ENCODE measurements around the gene PLEKHG3. TPM values are rescaled to one million over a fixed set of nuclear protein-coding genes. Genes with fewer than 3 reads are reported as not detected.

The PLEKHG3 gene
- total and polyA plus RNA-seq, 10 of the 15 experiments (the other 5 are each of a cell fraction or from before 2014, with no cell fraction given): 0.03 to 0.73 (median 0.07) TPM; not detected in 5

- Histone ChIP-seq H3K4me2 (ENCODE audit: control insufficient read depth, insufficient read depth) (no peak overlapping the region), H3K4me1 (ENCODE audit: control insufficient read depth, insufficient read depth, low read length) (no peaks in the 10 kb centered on the region), H3K36me3 (ENCODE audit: control insufficient read depth in 2 of 2, insufficient read depth in 2 of 2, low read length in 1 of 2) (no peaks in the 10 kb centered on the region), H2AFZ (ENCODE audit: control insufficient read depth, low read depth, low read length) (no peak overlapping the region), H3K9ac (ENCODE audit: control insufficient read depth, insufficient read depth, low read length) (no peak overlapping the region), H3K79me2 (ENCODE audit: control insufficient read depth, insufficient read depth, low read length) (no peaks in the 10 kb centered on the region), H3K4me3 (no peak overlapping the region), H3K9me3 (replicated peaks; ENCODE audit: control insufficient read depth, insufficient read depth, low read length) (no peaks in the 10 kb centered on the region), H3K27me3 (replicated peaks in 1 of 2; ENCODE audit: control insufficient read depth in 2 of 2, insufficient read depth in 2 of 2, low read length in 1 of 2) (peaks cover 0 to 2% of the 10 kb centered on the region in 2 experiments; a peak in 2 of 4 replicates), H4K20me1 (ENCODE audit: control insufficient read depth, insufficient read depth) (no peaks in the 10 kb centered on the region), H3K27ac (ENCODE audit: control insufficient read depth, insufficient read depth) (no peak overlapping the region)
- FAIRE-seq (no peak), ATAC-seq (no peak), DNase-seq (ENCODE audit: low read depth, low spot score) (no peak)
- no TSS peak for BruUV-seq (replicated peaks)
- in situ Hi-C loops (cut with MboI): no loop called here
- intact Hi-C loops (cut with micrococcal nuclease; ENCODE audit: unreplicated experiment): no loop called here
- ChIA-PET RAD21 (ENCODE audit: unreplicated experiment) (interaction anchor here (1.2 kb wide), 1 partner anchor 21 kb away, joined by 3 read pairs; no protein-coding TSS in a partner anchor), CTCF (no interaction called here), POLR2A (no interaction called here), SMC1A (ENCODE audit: uncharacterized antibody, unreplicated experiment) (interaction anchor here (1.3 to 1.4 kb wide), 2 partner anchors 10 to 13 kb away, joined by 3 to 4 read pairs; no protein-coding TSS in a partner anchor)
- 0% methylated on average over 2 of the region's 2 CpGs for WGBS (ENCODE audit: insufficient coverage, insufficient replicate concordance, low lambda C conversion rate, missing lambda C conversion rate)
- TF ChIP-seq SKIL (IDR thresholded peaks at IDR 0.05; ENCODE audit: low read depth, poor library complexity, severe bottlenecking) (no peak), EED (IDR thresholded peaks at IDR 0.05; ENCODE audit: low read depth) (no peak), USF2 (IDR thresholded peaks at IDR 0.05; ENCODE audit: borderline replicate concordance, low read depth, low read length) (no peak), ZBTB40 (IDR thresholded peaks at IDR 0.05; ENCODE audit: borderline replicate concordance) (no peak), SIX5 (IDR thresholded peaks at IDR 0.05; ENCODE audit: low read depth, low read length, severe bottlenecking) (no peak), RELB (IDR thresholded peaks at IDR 0.05; ENCODE audit: low read depth) (no peak), ZBTB4 (CRISPR knock-in tag; IDR thresholded peaks at IDR 0.05) (no peak), HDAC6 (IDR thresholded peaks at IDR 0.05; ENCODE audit: unreplicated experiment) (no peak), ETV6 (conservative IDR thresholded peaks at IDR 0.05 in 1 of 2, IDR thresholded peaks at IDR 0.05 in 1 of 2; ENCODE audit: borderline replicate concordance in 1 of 2, low read depth in 1 of 2) (no peak), YBX1 (IDR thresholded peaks at IDR 0.05) (no peak)
Measured at GRCh38 chr14:64693810-64694165, 10.4 kb upstream of the PLEKHG3 start.
